Femur (tissue), 1 donor: ENCODE results near the gene ROBO3.
A peak's percentile ranks its signal among the peaks of the same experiment; 100 is the strongest.

Experiments
- DNase-seq: peaks from one replicate; pipeline ENCODE4 v3.0.0-alpha.2; 2017

Gene ROBO3

DNA sequence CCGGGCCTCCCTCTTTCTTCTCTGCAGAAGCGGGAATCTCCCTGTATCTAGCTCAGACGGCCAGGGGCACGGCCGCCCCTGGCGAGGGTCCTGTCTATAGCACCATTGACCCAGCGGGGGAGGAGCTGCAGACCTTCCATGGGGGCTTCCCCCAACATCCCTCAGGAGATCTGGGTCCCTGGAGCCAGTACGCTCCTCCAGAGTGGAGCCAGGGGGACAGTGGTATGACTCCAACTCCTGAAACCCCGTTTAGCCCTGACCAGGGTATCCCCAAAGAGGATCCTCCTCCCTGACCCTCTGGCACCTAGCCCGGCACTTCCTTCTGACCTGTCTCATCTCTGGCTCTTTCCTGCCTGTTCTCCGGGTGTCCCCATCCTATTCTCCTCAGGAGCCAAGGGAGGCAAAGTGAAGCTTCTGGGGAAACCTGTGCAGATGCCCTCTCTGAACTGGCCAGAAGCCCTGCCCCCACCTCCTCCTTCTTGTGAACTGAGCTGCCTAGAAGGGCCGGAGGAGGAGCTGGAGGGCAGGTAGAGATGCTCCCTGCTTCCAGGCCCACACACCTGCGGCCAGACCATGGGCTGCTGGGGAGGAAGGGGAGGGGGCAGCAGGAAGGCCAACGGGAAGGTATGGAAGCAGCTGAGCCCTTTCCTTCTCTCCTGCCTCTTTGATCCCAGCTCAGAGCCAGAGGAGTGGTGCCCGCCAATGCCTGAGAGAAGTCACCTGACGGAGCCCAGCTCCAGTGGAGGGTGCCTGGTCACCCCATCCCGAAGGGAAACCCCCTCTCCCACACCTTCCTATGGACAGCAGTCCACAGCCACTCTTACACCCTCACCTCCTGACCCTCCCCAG is 12.9 kb downstream of the ROBO3 start:
- no peak for DNase-seq

DNA sequence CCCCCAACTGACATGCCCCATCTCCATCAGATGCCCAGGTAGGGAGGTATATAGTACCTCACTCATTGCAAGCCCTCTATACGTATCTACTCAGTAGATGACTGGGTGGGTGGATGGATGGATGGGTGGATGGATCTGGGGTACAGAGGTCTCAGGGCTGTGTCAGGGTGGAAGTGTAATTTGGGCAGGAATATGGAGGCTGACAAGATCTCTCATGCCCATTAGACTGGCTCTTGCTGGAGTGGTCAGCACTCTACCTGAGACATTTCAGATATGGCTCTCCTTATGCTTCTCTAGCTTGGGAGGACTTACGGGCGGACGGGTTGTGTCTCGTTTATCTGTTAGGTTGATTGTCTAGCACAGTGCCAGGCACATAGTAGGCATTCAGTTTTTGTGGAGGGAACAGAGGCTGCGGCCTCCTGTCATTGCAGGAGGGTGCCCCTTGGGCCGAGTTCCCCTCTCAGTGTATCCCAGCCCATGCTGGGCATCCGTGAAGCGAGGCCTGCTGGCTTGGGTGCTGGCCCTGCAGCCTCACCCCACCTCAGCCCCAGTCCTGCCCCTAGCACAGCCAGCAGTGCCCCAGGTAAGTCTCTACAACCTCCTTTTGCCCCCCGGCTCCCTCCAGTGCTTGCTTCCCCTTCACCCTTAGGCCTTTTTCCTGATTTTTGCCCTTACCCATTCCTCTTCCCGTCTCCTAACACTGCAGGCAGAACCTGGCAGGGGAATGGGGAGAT is 13.7 kb downstream of the ROBO3 start:
- no peak for DNase-seq

DNA sequence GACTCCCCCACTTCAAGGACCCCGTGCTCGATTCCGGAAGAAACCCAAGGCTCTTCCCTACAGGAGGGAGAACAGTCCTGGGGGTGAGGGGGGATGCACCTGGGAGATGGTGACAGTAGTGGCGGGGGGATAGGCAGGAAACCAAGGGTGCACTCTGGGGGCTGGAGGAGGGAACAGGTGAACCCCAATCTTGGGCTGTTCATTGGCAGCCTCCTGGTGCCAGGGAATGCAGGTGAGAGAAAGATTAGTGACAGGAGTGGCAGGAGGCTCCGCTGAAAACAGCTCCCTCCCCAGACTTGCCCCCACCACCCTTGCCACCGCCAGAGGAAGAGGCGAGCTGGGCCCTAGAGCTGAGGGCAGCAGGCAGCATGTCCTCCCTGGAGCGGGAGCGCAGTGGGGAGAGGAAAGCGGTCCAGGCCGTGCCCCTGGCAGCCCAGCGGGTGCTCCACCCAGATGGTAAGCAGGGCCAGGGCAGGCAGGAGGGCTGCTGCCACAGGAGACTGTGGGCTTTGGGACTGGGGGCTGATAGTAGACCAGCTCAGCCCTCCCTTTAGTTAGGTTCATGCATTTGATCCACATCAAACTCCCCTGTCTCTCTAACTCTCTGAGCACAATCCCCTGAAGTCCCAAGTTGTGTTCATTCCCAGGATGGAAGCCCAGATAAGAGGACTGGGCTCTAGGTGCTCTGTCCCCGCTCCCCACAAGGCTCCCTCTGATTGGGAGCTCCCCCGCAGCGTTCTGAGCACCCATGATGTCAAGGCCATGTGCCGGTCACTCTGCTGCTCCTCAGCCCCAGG is 14.5 kb downstream of the ROBO3 start:
- DNase-seq: no peak

DNA sequence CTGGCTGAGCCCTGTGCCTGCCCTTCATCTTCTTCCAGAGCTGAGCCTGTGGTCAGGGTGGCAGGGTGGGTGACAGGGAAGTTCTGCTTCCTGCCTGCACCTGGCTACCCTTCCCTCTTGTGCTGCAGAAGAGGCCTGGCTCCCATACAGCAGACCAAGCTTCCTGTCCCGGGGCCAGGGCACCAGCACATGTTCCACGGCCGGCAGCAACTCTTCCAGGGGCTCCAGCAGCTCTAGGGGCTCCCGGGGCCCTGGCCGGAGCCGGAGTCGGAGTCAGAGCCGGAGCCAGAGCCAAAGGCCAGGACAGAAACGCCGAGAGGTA is 15.0 kb downstream of the ROBO3 start:
- no peak for DNase-seq

DNA sequence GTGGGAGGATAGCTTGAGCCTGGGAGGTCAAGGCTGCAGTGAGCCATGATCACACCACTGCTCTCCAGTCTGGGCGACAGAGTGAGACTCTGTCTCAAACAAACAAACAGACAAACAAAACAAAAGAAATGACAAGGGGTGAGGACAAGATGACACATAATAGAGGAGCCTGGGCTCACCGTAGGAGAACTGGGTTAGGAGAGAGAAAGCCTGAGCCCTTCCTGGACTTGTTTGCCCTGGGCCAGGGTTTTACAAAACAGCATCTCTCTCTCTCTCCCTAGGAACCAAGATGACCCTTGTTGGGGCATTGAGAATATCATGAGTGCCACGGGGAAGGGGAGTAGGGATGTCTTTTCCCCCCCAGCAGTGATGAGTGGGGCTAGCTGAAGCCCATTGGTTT is 15.7 kb downstream of the ROBO3 start:
- no peak for DNase-seq

DNA sequence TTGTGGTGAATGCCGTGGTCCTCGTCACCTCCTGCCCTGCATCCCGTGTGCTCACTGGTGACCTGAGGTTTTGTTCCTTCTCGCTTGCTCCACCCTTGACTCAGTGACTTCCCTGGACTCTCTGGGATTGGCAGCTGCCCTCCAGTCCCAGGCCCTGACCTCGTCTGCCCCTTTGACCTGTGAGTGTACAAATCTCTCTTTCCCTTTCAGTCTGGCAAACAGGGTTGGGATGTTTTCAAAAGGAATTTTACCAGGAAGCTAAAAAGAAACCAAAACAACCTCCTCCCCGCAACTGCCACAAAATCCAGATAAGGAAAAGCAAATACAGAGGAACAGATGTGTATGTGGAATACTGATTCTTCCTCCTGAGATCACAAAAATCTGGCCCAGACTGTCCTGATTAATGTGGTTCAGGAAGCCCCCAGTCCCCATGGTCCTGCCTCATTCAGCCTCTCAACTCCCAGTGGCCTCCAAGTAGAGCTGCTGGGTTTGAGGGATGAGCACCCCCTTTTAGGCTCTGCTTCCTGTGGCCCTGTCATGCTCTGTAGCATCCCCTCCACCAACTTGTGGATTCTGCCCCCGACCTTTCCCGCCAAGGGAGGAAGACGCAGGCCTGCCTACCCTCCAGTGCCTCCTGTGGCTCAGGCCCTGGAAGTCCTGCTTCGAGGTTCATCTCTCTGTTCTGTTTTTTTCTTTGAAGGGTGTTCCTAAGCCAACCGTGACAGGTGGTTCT is 17.3 kb downstream of the ROBO3 start:
- no peak for DNase-seq

DNA sequence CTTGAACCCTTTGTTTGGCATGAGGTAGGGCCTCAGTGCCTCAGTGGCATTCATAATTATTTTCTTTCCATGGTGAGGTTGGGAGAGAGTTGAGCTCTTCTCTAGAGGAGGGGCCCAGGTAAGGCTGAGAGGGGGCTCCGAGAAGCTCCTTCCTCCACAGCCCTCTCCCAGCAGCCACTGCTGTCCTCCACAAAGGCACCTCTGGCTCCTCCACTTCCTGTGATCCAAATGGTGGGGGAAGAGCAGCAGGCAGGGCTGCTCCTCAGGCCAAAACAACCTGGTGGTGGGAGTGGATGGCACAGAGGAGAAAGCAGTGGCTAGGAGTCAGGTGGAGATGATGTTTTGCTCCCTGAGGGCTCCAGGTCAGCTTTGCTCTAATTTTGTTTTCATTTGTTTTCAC is 19.1 kb downstream of the ROBO3 start:
- no peak for DNase-seq

DNA sequence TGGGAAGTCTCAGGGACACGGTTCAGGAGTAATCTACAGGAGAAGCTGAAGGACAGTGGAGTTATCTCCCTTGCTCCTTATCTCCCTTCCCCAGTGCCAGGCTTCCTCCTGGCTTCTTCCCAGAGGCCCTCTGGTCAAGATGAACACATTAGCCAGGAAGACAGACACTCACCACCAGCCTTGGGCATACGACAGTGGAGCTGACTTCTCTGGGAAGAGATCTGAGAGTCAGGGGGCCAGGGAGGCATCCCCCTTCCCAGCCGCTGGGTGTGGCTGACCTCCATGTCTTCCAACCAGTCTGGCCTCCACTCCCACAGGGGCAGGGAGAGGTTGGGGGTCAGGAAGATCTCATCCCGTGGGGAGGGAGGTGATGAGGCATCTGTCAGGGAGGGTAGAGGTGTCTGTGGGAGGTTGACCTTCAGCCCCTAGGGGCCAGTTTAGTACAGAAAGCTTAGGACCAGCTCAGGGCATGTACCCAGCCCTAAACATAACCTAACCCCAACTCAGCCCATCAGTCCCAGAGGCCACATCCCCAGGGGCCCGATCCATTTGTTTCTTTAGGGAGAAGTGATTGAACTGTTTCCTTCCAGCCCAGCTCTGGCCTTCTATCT is 19.7 kb downstream of the ROBO3 start:
- DNase-seq: no peak

DNA sequence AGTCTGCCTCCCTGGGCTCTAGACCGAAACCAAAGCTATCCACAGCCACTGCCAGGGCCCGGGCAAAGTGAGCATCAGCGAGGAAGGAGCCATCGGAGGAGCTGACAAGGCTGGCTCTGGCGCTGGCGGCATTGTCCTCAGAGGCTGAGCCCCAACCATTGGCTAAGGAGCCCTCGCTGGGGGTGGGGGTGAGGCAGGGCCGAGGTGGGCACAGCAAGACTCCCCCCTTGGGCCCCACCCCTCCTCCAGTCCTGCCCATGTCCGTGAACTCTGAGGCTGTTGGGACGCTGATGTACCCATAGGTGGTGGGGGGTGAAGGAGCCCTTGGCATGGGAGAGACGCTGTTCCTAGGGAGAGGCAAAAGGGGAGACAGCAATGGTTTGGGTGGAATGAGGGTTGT is 21.2 kb downstream of the ROBO3 start:
- DNase-seq: no peak

DNA sequence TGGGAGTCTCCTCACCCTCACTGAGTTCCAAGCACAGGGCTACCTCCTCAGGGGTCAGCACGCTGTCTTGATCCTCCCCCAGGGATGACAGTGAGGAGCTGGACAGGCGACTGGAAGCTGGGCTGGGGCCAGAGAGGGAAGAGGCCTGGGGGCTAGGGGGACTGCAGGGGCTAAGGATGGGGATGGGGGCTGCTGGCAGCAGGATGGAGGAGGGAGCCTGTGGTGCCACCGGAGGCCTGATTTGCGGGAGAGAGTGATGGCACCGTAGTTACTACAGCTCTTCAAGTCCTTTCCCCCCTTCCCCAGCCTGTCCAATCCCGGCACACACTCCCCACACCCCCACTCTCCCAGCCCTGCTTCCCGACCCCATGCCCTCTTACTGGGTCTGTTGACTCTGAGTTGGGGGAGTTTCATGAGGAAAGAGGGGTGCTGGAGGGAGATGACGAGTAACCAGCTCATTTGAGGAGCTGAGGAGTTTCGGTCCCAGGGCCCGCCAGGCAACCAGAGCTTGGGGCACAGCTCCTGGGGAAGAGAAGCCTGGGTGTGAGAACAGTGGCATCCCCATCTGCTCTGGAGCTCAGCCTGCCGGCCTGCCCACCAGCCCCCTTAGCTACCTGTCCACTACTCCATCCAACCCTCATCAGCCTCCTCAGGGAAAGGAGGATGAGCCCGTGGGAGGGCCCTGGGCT is 21.9 kb downstream of the ROBO3 start:
- DNase-seq: no peak

DNA sequence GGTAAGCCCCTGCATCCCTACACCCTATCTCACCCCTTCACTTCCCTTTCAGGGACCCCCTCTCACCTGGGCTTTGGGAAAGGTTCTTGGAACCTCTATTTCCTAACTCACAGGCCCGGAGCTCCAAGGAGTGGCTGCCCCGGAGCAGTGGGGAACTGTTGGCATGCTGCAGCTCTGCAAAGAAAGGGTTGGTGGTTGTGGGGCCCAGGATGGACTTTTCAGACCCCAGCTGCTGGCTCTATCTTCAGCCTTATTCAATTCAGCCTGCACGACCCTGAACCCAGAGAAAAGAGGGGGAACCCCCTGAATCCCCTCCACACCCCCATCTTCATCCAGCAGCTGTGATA is 22.4 kb downstream of the ROBO3 start:
- DNase-seq: no peak

DNA sequence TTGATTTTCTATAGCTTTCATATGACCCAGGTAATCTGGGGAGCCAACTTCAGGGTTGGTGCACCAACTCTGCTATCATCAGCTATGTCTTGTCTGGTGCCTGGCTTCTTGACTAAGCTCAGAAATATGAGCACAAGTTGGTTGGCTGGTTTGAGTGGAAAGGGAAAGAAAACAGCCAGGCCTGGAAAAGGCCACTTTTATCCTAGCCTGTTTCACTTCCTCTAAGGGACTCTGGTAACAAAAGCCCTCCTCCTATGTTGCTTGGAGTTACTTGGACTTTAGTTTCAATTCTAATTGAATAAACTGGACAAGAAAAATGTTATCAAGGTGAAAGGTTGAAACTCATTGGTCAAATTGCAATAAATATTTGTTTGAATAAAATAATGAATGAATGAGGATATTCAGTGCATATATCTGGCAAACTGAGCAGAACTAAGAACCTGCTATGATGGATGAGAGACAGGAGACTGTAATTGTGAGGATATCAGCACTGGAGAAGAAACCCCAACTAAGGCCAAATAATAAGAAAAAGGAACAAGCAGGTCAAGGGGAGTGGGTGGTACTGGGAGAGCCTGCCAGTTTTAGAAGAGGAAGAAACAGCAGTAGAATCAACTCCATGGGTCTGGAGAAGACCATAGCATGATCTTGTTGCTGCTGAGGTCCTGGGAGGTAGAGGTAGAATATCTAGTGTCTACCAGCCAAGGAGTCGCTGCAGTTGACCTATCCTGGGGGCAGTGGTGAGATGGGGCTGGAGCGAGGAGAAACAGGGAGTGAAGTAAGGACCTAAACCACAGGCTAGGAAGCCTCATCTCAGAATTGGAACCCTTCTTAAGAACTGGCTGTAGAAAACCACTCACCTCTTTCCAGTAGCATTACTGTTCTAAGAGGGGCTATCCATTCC is 24.2 kb downstream of the ROBO3 start:
- no peak for DNase-seq

DNA sequence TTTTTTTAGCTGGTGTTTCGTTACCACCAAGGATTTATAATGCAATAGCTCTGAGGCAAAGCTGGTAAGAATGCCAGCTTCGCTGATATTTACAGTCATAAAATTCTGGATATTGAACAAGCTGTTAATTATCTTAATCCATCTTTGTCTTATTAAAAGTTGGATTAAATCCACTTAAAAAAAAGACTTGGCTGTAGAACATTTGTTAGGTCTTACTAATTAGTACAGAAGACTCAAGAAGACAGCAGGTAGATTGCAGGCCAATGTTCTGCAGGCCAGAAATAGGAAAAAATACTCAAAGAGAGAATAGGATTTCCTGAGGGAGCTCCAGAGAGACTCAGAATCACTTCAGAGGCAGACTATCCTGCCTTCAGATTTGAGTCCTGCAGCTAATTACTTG is 24.9 kb downstream of the ROBO3 start:
- no peak for DNase-seq

DNA sequence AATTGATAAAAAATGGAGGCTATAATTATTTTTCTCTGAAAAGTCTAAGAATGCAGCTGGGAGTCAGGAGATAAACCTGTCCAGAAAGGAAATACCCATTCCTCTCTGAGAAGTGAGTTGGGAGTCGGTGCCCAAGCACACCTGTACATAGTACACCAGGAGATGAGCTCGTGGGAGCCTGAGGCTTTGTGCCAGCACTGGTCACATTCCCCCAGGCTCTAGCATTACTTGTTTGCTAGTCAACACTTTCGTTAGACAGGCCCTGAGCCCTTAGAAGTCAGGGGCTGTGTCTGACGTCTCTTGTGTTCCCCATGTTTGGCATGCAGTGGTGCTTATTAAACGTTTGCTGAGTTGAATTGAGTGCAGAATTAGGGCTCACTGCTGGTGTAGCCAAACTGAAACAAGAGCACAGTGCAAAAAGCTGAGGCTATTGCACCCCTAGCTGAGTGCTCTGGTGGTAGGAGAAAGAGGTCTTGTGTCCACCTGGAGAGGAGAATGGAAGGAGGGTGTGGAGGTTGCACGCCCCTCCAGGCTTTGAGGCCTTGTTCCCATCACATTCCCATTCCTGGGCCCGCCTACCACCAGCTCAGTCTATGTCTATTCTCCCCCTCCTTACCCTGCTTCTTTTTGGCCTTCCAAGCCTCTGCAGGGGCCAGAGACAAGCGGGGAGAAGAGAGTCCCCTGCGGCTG is 25.6 kb downstream of the ROBO3 start:
- DNase-seq: no peak

DNA sequence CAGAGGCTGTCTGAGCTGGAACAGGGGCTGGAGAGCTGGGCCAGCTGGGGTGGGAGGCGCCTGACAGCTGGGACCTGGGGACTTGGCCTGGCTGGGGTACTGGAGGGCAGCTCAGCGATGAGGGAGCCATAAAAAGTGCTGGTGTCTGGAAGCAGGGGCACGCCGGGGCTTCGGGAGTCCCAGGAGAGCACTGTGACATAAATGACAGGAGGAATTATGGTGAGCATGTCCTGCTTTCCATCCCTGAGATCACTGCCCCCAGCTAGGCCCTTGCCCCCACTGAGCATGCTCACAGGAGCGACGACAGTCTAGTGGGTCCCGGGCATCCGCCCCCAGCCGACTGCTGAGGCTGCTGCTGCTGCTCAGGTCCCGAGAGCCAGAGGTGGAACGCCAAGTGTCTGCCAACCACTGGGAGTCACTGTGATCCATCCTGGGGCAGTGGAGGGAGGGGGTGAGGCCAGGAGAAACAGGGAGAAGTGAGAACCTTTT is 26.2 kb downstream of the ROBO3 start:
- DNase-seq: peak; percentile 49

DNA sequence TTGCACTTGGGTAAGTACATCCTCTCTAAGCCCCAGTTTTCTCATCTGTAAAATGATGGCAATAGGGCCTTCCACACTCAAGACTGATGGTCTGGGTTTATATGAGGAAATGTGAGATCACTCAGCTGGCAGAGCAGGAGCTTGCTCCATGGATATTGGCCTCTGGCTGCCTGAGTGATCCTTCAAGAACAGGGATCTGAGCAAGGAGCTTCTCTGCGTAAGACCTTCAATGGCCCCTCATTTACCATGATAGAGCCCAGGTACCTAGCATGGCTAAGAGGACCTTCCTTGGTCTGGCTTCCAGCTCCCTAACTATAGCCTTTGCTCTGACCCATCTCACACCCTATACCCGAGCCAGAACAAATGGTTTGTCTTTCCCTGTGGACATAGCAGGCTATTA is 26.9 kb downstream of the ROBO3 start:
- no peak for DNase-seq

DNA sequence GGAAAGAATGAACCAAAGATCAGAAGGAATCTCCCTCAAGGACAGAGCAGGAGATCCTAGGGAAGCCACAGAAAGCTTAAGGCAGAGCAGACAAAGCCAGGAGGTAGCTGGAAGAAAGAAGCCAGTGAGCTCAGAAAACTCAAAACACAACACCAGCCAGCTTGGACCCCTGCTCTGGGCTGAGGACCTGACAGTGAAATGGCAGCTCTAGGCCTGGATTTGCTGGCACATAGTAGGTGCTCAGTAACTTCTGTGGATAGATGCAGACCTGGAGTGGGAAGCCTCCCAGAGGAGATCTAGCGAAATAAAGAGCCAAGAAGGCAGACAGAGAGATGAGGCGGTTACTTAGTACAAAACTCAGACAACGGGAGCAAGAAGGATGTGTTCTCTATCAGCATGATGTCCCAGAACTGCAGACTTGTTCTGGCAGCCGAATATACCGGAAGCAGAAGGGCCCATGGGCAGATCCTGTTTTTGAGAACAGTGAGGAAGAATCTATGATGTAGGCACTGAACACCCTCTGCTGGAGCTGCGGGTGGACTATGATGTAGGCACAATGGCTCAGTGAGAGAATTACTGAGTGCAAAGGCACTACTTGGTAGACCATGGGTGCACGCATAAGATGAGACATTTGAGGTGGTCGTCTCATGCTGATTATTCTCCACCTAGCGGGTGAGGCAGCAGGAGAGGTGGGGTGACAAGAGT is 27.7 kb downstream of the ROBO3 start:
- DNase-seq: no peak

DNA sequence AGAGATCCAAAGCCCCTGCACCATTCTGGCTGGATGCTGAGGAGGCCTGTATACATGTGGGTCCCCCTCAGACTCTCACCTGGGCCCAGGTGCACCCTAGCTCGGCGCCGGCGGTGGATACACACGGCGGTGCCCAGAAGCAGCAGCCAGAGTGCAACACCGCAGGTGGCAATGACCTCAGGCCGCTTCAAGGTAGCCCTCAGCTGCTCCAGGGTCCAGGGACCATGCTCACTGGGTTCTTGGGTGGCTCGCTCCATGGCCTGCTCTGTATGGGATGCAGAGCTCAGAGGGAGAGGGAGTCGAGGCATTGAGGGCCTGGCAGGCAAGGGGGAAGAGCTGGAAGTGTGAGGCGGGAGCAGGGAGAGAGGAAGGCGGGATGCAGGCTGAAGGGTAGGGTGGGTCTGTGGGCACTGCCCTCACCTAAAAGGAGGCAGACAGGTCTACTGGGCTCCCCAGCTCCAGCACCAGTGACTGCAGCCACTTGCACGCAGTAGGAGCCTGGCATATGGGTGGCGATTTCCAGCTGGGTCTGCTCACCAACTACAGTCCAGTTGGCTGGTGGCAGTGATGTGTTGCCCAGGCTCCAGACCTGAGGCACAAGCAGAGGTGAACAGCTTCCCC is 28.7 kb downstream of the ROBO3 start:
- no peak for DNase-seq
